MM.1S (cell line): ENCODE results near the gene TPM4.

Experiments
- DNase-seq: peaks from one replicate; pipeline ENCODE4 v3.0.0-alpha.2; 2015
- H2AFZ ChIP-seq: fragments of 300-600 bp; sonication (generic); 2 replicates; pipeline ENCODE4 v1.6.0; 2016; ENCODE audit warnings: antibody characterized with exemption, low read length
- H3F3A ChIP-seq: fragments of 300-600 bp; sonication (generic); 2 replicates; pipeline ENCODE4 v1.6.1; 2016; ENCODE audit warnings: mild to moderate bottlenecking, antibody characterized with exemption, low read length, moderate library complexity, mixed read lengths; ENCODE audit not compliant: insufficient read depth
- H3K27ac ChIP-seq: fragments of 300-600 bp; sonication (generic); 2 replicates; pipeline ENCODE4 v1.5.1; 2016; ENCODE audit warnings: mild to moderate bottlenecking, low read length
- H3K27me3 ChIP-seq: fragments of 300-600 bp; sonication (generic); replicated peaks from 2 replicates; pipeline ENCODE4 v1.6.0; 2016; ENCODE audit warnings: low read length; ENCODE audit not compliant: insufficient read depth
- H3K36me3 ChIP-seq: fragments of 300-600 bp; sonication (generic); replicated peaks from 2 replicates; pipeline ENCODE4 v1.6.1; 2016; ENCODE audit warnings: mild to moderate bottlenecking, low read length, mixed read lengths; ENCODE audit not compliant: insufficient read depth
- H3K4me1 ChIP-seq: fragments of 300-600 bp; sonication (generic); 2 replicates; pipeline ENCODE4 v1.6.1; 2016; ENCODE audit warnings: low read length, mixed read lengths
- H3K4me2 ChIP-seq: fragments of 300-600 bp; sonication (generic); 2 replicates; pipeline ENCODE4 v1.6.0; 2016; ENCODE audit warnings: low read depth, low read length
- H3K4me3 ChIP-seq: fragments of 300-600 bp; sonication (generic); 2 replicates; pipeline ENCODE4 v1.5.1; 2016; ENCODE audit warnings: low read length, mixed read lengths
- H3K79me2 ChIP-seq: fragments of 300-600 bp; sonication (generic); 2 replicates; pipeline ENCODE4 v1.6.1; 2016; ENCODE audit warnings: mixed run types, low read length, mixed read lengths
- H3K9ac ChIP-seq: fragments of 300-600 bp; sonication (generic); 2 replicates; pipeline ENCODE4 v1.6.1; 2016; ENCODE audit warnings: low read length, mixed read lengths
- H3K9me2 ChIP-seq: fragments of 300-600 bp; sonication (generic); replicated peaks from 2 replicates; pipeline ENCODE4 v1.6.1; 2016; ENCODE audit warnings: mild to moderate bottlenecking, low read length, mixed read lengths; ENCODE audit not compliant: insufficient read depth
- H3K9me3 ChIP-seq: fragments of 300-600 bp; sonication (generic); replicated peaks from 2 replicates; pipeline ENCODE4 v1.6.1; 2016; ENCODE audit warnings: mild to moderate bottlenecking, low read length, mixed read lengths; ENCODE audit not compliant: insufficient read depth
- H4K20me1 ChIP-seq: fragments of 300-600 bp; sonication (generic); 2 replicates; pipeline ENCODE4 v1.6.1; 2016; ENCODE audit warnings: mild to moderate bottlenecking, low read length, moderate library complexity, mixed read lengths; ENCODE audit not compliant: insufficient read depth
- CTCF ChIP-seq: fragments of 300-600 bp; sonication (generic); IDR thresholded peaks from 2 replicates; pipeline ENCODE4 v1.5.1; 2016; ENCODE audit warnings: antibody characterized with exemption, low read length, mixed read lengths
- EZH2 ChIP-seq: fragments of 300-600 bp; sonication (generic); optimal IDR thresholded peaks from 2 replicates; pipeline ENCODE3; 2017; ENCODE audit warnings: low read depth, mild to moderate bottlenecking, antibody characterized with exemption, low read length, mixed read lengths
- EZH2phosphoT487 ChIP-seq: fragments of 300-600 bp; sonication (generic); IDR thresholded peaks from 2 replicates; pipeline ENCODE4 v1.6.1; 2018; ENCODE audit warnings: antibody characterized with exemption, low read length

The TPM4 gene

GRCh38 chr19:16030964-16031871 is 45.1 kb upstream of the TPM4 start:
- no peaks in the 10 kb centered on the region for H3K79me2 ChIP-seq
- no peaks in the 10 kb centered on the region for H3K36me3 ChIP-seq
- DNase-seq = no peak
- no peak overlapping the region for H2AFZ ChIP-seq
- no peaks in the 10 kb centered on the region for H3K4me1 ChIP-seq
- H3F3A ChIP-seq = no peaks in the 10 kb centered on the region
- H3K4me3 ChIP-seq = no peak overlapping the region
- H3K9ac ChIP-seq = no peak overlapping the region
- H4K20me1 ChIP-seq = no peaks in the 10 kb centered on the region
- H3K27me3 ChIP-seq = peaks cover 40% of the 10 kb centered on the region
- no peaks in the 10 kb centered on the region for H3K9me3 ChIP-seq
- H3K27ac ChIP-seq = no peak overlapping the region
- H3K4me2 ChIP-seq = no peak overlapping the region
- no peak for TF ChIP-seq EZH2
- no peak for TF ChIP-seq CTCF
- no peak for TF ChIP-seq EZH2phosphoT487
- H3K9me2 ChIP-seq = no peaks in the 10 kb centered on the region

DNA sequence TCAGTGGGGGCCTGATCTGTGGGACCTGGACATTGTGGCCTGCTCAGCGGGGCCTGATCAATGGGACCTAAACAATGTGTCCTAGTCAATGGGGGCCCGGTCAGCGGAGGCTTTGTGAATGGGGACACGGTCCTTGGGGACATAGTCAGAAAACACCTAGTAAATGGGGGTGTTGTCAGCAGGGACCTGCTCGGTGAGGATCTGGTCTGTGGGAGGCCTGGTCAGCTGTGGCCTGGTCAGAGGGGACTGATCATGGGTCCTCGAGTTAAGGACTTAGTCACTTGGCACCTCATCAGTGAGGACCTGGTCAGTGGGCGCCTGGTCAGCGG is 44.5 kb upstream of the TPM4 start:
- H3K9me3 ChIP-seq = no peaks in the 10 kb centered on the region
- H3K27ac ChIP-seq = no peak overlapping the region
- TF ChIP-seq EZH2 (no peak), EZH2phosphoT487 (no peak), CTCF (no peak)
- no peak for DNase-seq
- H3K9me2 ChIP-seq = no peaks in the 10 kb centered on the region
- no peaks in the 10 kb centered on the region for H3K4me1 ChIP-seq
- H3F3A ChIP-seq = no peaks in the 10 kb centered on the region
- no peaks in the 10 kb centered on the region for H3K79me2 ChIP-seq
- no peak overlapping the region for H3K4me3 ChIP-seq
- H4K20me1 ChIP-seq = no peaks in the 10 kb centered on the region
- no peak overlapping the region for H3K4me2 ChIP-seq
- no peak overlapping the region for H2AFZ ChIP-seq
- no peaks in the 10 kb centered on the region for H3K36me3 ChIP-seq
- H3K9ac ChIP-seq = no peak overlapping the region
- peaks cover 40% of the 10 kb centered on the region for H3K27me3 ChIP-seq

DNA sequence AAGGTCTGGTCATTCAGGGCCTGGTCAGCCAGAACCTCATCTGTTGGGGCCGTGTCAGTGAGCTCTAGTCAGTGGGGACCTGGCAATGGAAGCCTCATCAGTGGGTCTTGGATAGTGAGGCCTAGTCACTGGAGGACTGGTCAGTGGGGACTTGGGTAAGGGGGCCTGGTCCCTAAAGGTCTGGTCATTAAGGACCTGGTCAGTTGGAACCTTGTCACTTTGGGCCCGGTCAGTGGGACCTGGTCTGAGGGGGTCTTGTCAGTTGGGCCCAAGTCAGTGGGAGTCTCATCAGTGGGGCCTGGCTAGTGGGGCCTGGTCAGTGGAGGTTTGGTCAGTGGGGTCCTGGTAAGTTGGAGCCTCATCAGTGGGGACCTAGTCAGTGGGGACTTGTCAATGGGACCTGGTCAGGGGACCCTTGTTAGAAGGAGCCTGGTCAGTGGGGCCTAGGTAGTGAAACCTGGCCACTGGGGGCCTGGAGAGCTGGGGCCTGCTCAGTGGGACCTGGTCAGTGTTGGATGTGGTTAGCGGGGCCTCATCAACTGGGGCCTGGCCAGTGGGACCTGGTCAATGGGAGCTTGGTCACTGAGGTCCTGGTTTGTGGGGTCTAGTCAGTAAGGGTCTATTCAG is 43.7 kb upstream of the TPM4 start:
- Histone ChIP-seq H3K27me3 (peaks cover 39% of the 10 kb centered on the region), H3K36me3 (no peaks in the 10 kb centered on the region), H2AFZ (no peak overlapping the region), H3K4me2 (no peak overlapping the region), H3K4me1 (no peaks in the 10 kb centered on the region), H3K9me3 (no peaks in the 10 kb centered on the region), H3K9ac (no peak overlapping the region), H4K20me1 (no peaks in the 10 kb centered on the region), H3K4me3 (no peak overlapping the region), H3K9me2 (no peaks in the 10 kb centered on the region), H3F3A (no peaks in the 10 kb centered on the region), H3K79me2 (no peaks in the 10 kb centered on the region), H3K27ac (no peak overlapping the region)
- no peak for DNase-seq
- TF ChIP-seq CTCF = no peak
